K562 (cell line): ENCODE measurements around the gene CD34. TPM values are rescaled to one million over a fixed set of nuclear protein-coding genes. Genes with fewer than 3 reads are reported as not detected.

Experiments
- BRD9 ChIP-seq: fragments of 450-650 bp; IDR thresholded peaks from 2 replicates; pipeline ENCODE4 v1.6.1; 2018; ENCODE audit warnings: low read depth; ENCODE audit not compliant: partially characterized antibody
- CBFB ChIP-seq: sonication (generic); formaldehyde crosslinking; IDR thresholded peaks from 2 replicates; pipeline ENCODE4 v1.4.0; 2020; ENCODE audit warnings: mild to moderate bottlenecking, missing genetic modification reagents
- CTCF ChIP-seq, 3 experiments: IDR thresholded peaks in 2 of 3; conservative IDR thresholded peaks in 1 of 3; 2 replicates each; pipeline ENCODE4 v1.5.1; 2011 to 2012; ENCODE audit warnings: low read length in 3 of 3, mild to moderate bottlenecking in 3 of 3, control low read depth in 2 of 3, improper control_type of control experiment in 1 of 3, inconsistent platforms in 1 of 3, low read depth in 1 of 3, mixed read lengths in 1 of 3, moderate library complexity in 1 of 3; ENCODE audit not compliant: insufficient read depth in 2 of 3
- DEAF1 ChIP-seq: fragments of 450-650 bp; formaldehyde crosslinking; IDR thresholded peaks from 2 replicates; pipeline ENCODE4 v1.4.0; 2020; ENCODE audit warnings: mild to moderate bottlenecking, moderate library complexity
- HIVEP1 ChIP-seq: fragments of 250-450 bp; sonication (Bioruptor Pico); IDR thresholded peaks from 2 replicates; pipeline ENCODE4 v1.4.0; 2020; ENCODE audit warnings: mild to moderate bottlenecking
- MTA1 ChIP-seq: fragments of 450-650 bp; IDR thresholded peaks from 2 replicates; pipeline ENCODE4 v1.6.1; 2017; ENCODE audit warnings: borderline replicate concordance
- NEUROD1 ChIP-seq: fragments of 150-350 bp; IDR thresholded peaks from 2 replicates; pipeline ENCODE4 v1.6.1; 2014; ENCODE audit warnings: borderline replicate concordance, low read length, low read depth; ENCODE audit not compliant: partially characterized antibody
- SFPQ ChIP-seq: fragments of 200-400 bp; formaldehyde crosslinking; IDR thresholded peaks from 2 replicates; pipeline ENCODE4 v1.6.1; 2017; ENCODE audit warnings: mild to moderate bottlenecking, low read depth, low read length, moderate library complexity
- SRSF3 ChIP-seq: fragments of 200-400 bp; formaldehyde crosslinking; IDR thresholded peaks from 2 replicates; pipeline ENCODE4 v1.6.1; 2016; ENCODE audit warnings: mild to moderate bottlenecking, low read length, moderate library complexity; ENCODE audit not compliant: insufficient read depth
- STAT5A ChIP-seq: IDR thresholded peaks from 2 replicates; pipeline ENCODE4 v1.6.1; 2012; ENCODE audit warnings: low read length, inconsistent platforms, borderline replicate concordance
- TSC22D4 ChIP-seq: fragments of 450-650 bp; IDR thresholded peaks from 2 replicates; pipeline ENCODE4 v1.6.1; 2016; ENCODE audit warnings: missing genetic modification characterization, missing biosample characterization, control low read depth
- YY1 ChIP-seq, 3 experiments: IDR thresholded peaks; 2 replicates each; pipeline ENCODE4 v1.6.1; 2011; ENCODE audit warnings: low read length in 2 of 3, mild to moderate bottlenecking in 2 of 3, moderate library complexity in 2 of 3, borderline replicate concordance in 1 of 3, control low read depth in 1 of 3, low read depth in 1 of 3; ENCODE audit not compliant: insufficient read depth in 3 of 3, insufficient replicate concordance in 2 of 3, control insufficient read depth in 1 of 3, insufficient read length in 1 of 3; ENCODE audit errors: extremely low read depth in 1 of 3
- polyA plus RNA-seq, 8 experiments: library from polyadenylated mRNA; depleted of rRNA in 4 of 8; stranded (reverse) in 5 of 8; unstranded in 3 of 8; fragments of >200 nt; fragmentation: Nextera tagmentation in 2 of 8; fragmentation: Illumina TruSeq in 1 of 8; extraction: Ambion mirVana in 2 of 8; extraction: Trizol in 1 of 8; gene quantifications; 2 replicates each; pipeline versions ENCODE4 v1.2.1 to v1.2.3, GENCODE V29; 2011 to 2014; ENCODE audit warnings: inconsistent platforms in 1 of 8, missing spikeins in 1 of 8
- total RNA-seq, 7 experiments: library from RNA; depleted of rRNA in 6 of 7; stranded (reverse); fragments of >200 nt in 6 of 7; fragmentation: Illumina TruSeq in 2 of 7; extraction: Trizol in 2 of 7; gene quantifications; 2 replicates each; pipeline versions ENCODE4 v1.2.1 to v1.2.3, GENCODE V29; 2011 to 2021; ENCODE audit warnings: low replicate concordance in 1 of 7

The CD34 gene
- total and polyA plus RNA-seq, 9 of the 15 experiments (the other 6 are each of a cell fraction or from before 2014, with no cell fraction given) = not detected

- TF ChIP-seq BRD9 (no peak), DEAF1 (CRISPR knock-in tag) (0 out of 2 replicates have a peak, but pooled peaks have one; percentile 45), TSC22D4 (tag) (no peak), CBFB (CRISPR knock-in tag) (no peak), STAT5A (no peak), HIVEP1 (no peak), MTA1 (no peak), CTCF (IDR thresholded peaks at IDR 0.05 in 2 of 3, conservative IDR thresholded peaks at IDR 0.05 in 1 of 3; ENCODE audit: insufficient read depth in 2 of 3, low read depth in 1 of 3, low read length in 3 of 3) (peak; percentile 76 to 83 (median 78)), SRSF3 (no peak), YY1 (IDR thresholded peaks at IDR 0.05; ENCODE audit: borderline replicate concordance in 1 of 3, control insufficient read depth in 1 of 3, extremely low read depth in 1 of 3, insufficient read depth in 3 of 3, insufficient read length in 1 of 3, insufficient replicate concordance in 2 of 3, low read depth in 1 of 3, low read length in 2 of 3) (peak in 1 of 3 experiments; percentile 17), NEUROD1 (no peak), SFPQ (no peak)
Observed at GRCh38 chr1:207876131-207876530, 34.8 kb downstream of the CD34 start (continued).
